IPS-18c (cell line): ENCODE measurements around the gene NMU.
A peak's percentile ranks its signal among the peaks of the same experiment; 100 is the strongest.

ENCODE experiments used
- H3K4me3 ChIP-seq: 2 replicates; pipeline ENCODE4 v1.7.0; 2013; ENCODE audit warnings: low read depth, mild to moderate bottlenecking, low read length, moderate library complexity; ENCODE audit not compliant: insufficient read depth
- H3K9me3 ChIP-seq: one replicate; pipeline ENCODE4 v1.6.1; 2013; ENCODE audit warnings: mild to moderate bottlenecking, low read length, moderate library complexity; ENCODE audit not compliant: control insufficient read depth, insufficient read depth

Gene NMU

GRCh38 chr4:55545641-55546505 is 90.2 kb downstream of the NMU start:
- Histone ChIP-seq H3K4me3 (peak overlapping the region; percentile 88), H3K9me3 (no peaks in the 10 kb centered on the region)
